Measurements from ENCODE around the gene TAB2.

DNA sequence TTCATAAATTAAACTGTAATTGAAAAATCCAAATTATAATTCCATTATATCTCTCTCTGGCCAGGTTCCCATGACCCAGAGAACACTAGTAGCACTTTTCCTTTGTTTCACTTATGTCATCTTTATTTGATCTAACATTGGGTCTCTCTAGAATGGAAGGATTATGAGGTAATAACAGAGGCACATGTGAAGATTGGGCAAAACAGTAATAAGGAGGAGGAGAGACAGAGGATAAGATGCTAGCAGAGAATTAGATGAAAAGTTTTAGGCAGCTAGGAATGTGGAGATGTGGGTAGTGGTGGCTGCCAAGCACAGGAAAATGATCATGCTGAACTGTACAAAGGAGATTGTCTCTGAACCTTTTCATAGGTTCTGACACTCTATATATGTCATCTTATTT, 3.3 kb downstream of the TAB2 start:
- TF ChIP-seq, protein P1, sequence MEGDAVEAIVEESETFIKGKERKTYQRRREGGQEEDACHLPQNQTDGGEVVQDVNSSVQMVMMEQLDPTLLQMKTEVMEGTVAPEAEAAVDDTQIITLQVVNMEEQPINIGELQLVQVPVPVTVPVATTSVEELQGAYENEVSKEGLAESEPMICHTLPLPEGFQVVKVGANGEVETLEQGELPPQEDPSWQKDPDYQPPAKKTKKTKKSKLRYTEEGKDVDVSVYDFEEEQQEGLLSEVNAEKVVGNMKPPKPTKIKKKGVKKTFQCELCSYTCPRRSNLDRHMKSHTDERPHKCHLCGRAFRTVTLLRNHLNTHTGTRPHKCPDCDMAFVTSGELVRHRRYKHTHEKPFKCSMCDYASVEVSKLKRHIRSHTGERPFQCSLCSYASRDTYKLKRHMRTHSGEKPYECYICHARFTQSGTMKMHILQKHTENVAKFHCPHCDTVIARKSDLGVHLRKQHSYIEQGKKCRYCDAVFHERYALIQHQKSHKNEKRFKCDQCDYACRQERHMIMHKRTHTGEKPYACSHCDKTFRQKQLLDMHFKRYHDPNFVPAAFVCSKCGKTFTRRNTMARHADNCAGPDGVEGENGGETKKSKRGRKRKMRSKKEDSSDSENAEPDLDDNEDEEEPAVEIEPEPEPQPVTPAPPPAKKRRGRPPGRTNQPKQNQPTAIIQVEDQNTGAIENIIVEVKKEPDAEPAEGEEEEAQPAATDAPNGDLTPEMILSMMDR (IDR thresholded peaks at IDR 0.05; ENCODE audit: low read depth, low read length) = no peak
- no peak for TF ChIP-seq EZH2phosphoT487 (IDR thresholded peaks at IDR 0.05; ENCODE audit: low read depth)
